Heart left ventricle (tissue), 13 donors: ENCODE data around the gene TF.

Source experiments
- POLR2A ChIP-seq, 2 donors: fragments of 450-650 bp; IDR thresholded peaks; one replicate each; pipeline ENCODE4 v1.6.1; 2017; ENCODE audit warnings: antibody characterized with exemption in 2 of 2, mild to moderate bottlenecking in 2 of 2, moderate library complexity in 2 of 2
- TF ChIP-seq, protein P1 (sequence below), 12 donors: fragments of 200-600 bp; sonication (generic) in 4 of 12; IDR thresholded peaks; one replicate each; pipeline versions ENCODE4 v1.5.0 to v1.8.0; 2018 to 2022; ENCODE audit warnings: antibody characterized with exemption in 12 of 12, mild to moderate bottlenecking in 5 of 12
- donor health status: ischemic (EF 13 %, LVEDD 7.1; RV severe dilation, severe dysfunction).
- donor health status: DM: no; HTN: yes; CAD: no.
- donor health status: DM: no; HTN: no; CAD: no.
- donor health status: ischemic (EF 25% LVEDD 6.9; RV normal size, moderate dysfunction).
- donor health status: ischemic (EF 25% LVEDD 5.7; RV mildly dilated, moderate dysfunction).
- donor health status: ischemic (EF 35%, LVEDD 5.7; RV mildly dilated, moderate dysfunction).
- donor health status: nonischemic (EF 11% LVEDD 7.7; RV severe dilation, severe dysfunction).
- donor health status: DM: yes; HTN: yes; CAD: no.
- donor health status: PGD.
- donor health status: ischemic (EF 29% LVEDD 5.4; RV normal size, mild dysfunction).
- donor health status: nonischemic (EF 23%, LVEDD 6.1; RV moderate dilation, normal function).

DNA sequence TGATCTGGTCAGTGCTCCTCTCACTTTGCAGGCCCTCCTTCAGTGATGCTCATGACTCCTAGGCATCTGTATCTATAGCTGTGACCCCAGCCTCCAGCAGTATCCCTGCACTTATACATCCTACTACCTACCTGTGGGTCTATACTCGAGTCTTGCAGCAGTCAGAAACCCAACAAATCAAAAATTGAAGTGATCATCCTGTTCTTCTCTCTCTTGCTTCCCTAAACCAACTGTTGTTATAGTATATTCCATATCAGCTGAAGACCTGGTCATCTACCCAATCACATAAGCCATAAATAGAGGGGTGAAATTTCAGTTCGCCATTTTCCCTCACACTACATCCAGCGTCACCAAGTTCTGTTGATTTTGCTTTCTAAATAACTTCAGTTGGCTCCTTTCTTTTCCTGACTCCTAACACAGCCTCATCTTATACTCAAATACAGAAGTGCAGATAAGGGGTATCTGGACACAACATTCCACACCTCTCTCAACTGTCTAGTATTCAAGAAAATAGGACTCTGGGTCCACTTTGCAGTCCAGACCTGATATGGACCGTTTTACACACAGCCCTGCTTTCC is 33.5 kb downstream of the TF start:
- TF ChIP-seq, protein P1, sequence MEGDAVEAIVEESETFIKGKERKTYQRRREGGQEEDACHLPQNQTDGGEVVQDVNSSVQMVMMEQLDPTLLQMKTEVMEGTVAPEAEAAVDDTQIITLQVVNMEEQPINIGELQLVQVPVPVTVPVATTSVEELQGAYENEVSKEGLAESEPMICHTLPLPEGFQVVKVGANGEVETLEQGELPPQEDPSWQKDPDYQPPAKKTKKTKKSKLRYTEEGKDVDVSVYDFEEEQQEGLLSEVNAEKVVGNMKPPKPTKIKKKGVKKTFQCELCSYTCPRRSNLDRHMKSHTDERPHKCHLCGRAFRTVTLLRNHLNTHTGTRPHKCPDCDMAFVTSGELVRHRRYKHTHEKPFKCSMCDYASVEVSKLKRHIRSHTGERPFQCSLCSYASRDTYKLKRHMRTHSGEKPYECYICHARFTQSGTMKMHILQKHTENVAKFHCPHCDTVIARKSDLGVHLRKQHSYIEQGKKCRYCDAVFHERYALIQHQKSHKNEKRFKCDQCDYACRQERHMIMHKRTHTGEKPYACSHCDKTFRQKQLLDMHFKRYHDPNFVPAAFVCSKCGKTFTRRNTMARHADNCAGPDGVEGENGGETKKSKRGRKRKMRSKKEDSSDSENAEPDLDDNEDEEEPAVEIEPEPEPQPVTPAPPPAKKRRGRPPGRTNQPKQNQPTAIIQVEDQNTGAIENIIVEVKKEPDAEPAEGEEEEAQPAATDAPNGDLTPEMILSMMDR (IDR thresholded peaks at IDR 0.05), result no peak
- no peak for TF ChIP-seq POLR2A (IDR thresholded peaks at IDR 0.05)
